Measurements from ENCODE around the gene RBM44.
"Not testable (repeated sequence)": the region's sequence is repeated elsewhere in the genome, so short reads cannot be mapped to it uniquely, and the experiment has no call there.

RBM44 gene

GRCh38 chr2:237783678-237784077 lies 14.9 kb upstream of the RBM44 start:
- FAIRE-seq, result not testable (repeated sequence)

GRCh38 chr2:237786936-237787335 lies 11.6 kb upstream of the RBM44 start:
- no peak for FAIRE-seq

GRCh38 chr2:237790353-237790752 lies 8.2 kb upstream of the RBM44 start:
- FAIRE-seq, result no peak

- no peak for FAIRE-seq
Observed at GRCh38 chr2:237791977-237792727, 6.4 kb upstream of the RBM44 start.

DNA sequence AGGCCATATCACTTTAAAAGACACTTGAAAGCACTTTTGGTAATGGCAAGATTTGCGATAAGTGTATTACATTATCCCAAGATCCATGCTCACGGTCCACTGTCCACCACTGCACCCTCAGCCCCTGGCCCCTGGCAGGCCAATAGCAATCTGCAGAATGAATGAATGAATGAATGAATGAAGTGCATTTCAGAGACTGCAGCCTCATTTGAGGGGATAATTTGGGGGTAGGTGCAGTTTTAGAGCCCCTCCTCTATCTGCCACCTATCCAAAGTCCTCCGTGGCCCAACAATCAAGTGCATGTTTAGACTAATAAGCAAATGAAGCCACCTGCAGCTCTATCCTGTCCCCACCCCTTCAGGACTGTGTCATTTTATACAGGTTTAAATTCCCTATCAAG lies 1.3 kb upstream of the RBM44 start:
- FAIRE-seq, result no peak

DNA sequence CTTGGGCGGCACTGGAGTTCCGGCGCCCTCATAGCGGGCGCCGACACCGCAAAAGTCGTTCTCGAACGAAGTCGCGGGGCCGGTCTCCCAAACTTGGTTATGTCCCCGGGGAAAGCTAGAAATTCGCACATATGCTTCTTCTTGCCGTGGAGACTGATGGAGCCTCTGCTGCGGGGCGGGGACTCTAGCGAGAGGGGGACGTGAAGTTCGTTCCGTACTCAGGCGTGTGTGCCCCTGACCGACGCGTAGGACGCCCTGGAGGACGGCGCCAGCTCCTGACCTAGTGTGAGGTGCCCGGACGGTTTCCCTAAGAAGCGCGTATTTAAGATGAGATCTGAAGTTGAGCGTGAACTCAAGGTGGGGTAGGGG lies 465 bp downstream of the RBM44 start:
- FAIRE-seq, result no peak

DNA sequence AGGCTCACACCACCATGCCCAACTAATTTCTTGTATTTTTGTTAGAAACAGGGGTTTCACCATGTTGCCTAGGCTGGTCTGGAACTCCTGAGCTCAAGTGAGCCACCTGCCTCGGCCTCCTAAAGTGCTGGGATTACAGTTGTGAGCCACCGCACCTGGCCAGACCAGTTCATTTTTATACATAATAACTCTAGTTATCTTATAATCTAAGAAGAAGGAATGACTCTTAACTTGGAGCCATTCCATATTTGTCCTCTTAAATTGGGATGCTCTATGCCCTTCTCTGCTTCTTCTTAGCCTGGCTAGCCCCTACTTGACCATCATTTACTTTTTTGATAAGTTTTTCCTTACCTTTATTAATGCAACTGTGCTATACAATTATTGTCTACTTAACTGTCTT lies 2.9 kb downstream of the RBM44 start:
- FAIRE-seq, result no peak

DNA sequence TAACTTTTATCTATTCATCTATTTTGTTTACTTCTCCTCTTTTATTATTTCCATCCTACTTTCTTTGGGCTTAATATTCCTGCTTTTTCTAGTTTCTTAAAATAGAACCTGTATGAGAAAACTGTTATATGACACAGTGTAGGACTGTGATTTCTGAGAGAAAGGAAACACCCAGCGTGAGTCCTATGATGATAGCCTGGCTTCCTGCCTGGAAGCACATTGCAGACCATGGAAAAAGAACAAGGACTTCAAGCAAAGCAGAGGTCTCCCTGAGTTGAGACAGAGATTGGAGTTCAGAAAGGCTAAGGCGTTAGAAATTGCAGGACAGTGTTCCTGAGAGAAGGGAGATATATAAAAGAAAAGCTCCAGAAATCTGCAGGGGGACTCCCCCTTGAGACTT lies 7.8 kb downstream of the RBM44 start:
- no peak for FAIRE-seq

DNA sequence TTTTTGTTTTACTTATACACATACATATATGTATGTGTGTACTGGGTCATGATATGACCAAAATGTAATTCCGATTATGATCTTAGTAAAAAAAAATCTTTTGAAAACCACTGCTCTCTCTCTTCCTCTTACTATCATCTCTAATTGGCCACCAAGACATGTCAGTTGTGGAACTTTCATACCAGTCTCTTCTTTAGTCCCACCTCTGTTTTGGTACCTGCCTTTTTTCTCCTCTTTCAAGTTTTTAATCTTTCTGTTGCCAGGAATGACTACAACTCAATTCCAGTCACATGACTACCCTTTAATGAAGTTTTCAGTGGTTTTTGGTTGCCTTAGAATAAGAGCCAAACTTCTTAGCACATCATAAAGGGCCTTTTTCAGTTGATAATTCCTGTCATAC lies 17.1 kb downstream of the RBM44 start:
- FAIRE-seq, result no peak

DNA sequence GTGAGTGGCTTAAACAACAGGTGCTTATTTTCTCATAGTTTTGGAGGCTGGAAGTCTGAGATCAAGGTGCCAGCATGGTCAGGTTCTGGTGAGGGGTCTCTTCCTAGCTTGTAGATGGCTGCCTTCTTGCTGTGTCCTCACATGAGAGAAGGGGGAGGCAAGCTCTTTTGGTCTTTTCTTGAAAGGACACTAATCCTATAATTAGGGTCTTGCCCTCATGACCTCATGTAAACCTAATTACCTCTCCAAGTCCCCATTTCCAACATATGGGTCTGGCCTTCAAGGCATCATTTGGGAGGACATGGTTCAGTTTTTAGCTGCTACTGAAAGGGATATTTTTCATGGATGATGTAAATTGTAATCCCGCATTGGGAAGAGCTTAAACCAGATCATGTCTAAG lies 18.0 kb downstream of the RBM44 start:
- FAIRE-seq, result no peak

DNA sequence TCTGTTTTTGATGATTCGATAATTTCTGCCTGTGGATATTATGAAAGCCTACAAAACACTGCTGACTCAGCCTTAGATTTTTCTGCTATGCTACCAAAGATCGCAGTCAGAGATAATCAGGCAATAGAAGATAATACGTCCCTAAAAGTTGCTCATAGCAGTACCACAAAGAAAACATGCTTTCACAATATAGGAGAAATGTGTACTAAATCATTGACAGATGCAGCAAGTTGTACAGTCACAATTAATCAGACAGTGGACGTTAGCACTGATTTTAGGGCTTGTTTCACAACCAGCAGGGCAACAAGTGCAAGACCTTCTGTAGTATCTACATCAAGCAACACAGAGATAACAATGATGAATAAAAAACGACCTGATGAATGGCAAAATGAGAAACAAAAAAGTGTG lies 19.5 kb downstream of the RBM44 start:
- peak; percentile 82 for FAIRE-seq

DNA sequence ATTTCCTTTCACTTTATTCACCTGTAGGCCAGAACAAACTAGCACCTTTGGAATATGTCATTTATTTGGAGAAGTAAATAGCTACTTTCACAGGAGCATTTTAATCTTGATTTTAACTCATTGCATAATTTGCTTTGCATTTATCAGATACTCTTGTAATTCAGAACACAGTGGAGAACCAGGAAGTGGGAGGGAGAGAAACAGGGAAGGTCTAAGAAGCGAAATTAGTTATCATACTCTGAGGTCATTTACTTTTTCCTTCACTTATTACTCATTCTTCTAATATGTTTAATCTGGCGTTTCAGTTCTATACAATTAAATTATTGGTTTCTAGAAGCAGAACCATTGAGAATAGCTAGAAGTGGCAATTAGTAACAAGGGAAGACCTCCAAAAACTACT lies 20.7 kb downstream of the RBM44 start:
- FAIRE-seq, result peak; percentile 17

DNA sequence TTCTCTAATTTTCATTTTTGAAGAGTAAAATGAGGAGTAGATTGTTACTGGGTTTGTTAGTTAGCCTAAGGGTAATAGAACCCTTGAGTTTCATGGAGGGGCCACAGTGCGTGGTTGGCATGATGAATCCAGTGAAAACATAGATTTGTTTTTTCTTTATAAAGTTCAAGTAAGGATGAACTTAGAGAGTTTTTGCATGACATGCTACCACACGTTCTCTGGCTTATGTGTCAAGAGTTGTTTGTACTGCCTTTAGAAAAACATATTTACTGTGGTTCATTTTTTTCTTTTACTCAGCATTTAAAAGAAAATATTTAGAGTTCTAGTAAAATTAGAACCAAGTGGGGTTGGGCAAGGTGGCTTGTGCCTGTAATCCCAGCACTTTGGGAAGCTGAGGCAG lies 21.8 kb downstream of the RBM44 start:
- FAIRE-seq, result no peak

DNA sequence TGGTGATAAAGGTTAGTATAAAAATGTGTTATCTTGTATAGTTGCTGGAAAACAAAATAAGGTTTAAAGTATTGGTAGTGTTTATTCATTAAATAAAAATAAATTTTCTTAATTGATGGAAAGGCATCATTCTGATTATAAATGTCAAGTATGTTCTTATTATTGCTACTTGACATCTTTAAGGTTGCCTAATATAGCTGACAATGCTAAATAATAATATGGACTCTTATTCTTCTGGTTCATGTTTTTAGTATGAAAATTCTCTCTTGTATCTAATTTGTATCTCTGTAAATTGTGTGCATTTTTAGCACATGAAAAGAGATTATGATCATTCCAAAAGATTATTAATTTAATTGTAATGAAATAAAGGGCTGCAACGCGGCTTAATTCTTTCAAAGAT lies 25.0 kb downstream of the RBM44 start:
- peak; percentile 30 for FAIRE-seq

- FAIRE-seq, result no peak
Observed at GRCh38 chr2:237824085-237824484, 25.5 kb downstream of the RBM44 start.

DNA sequence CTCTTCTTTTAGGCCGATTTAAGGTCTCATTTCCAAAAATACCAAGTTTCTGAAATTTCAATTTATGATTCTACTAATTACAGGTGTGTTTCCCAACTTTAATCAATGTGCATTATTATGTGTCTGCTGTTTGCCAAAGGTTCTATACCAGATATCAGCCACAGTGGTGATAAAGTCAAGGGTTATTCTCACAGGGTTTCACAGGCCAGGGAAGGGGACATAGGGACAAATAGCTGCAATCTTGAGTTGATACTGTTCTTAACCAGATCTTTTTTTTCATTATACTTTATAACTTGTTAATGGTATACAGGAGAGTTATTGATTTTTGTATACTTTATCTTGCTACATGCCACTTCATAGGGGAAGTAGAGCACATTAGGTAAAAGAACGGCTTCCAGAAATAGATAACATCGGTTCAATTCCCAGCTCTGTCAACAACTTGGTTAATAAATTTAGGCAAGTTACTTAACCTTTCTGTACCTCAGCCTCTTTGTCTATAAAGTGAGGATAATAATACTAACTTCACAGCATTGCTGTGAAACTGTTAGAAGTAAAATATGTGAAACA lies 28.9 kb downstream of the RBM44 start:
- FAIRE-seq, result no peak

DNA sequence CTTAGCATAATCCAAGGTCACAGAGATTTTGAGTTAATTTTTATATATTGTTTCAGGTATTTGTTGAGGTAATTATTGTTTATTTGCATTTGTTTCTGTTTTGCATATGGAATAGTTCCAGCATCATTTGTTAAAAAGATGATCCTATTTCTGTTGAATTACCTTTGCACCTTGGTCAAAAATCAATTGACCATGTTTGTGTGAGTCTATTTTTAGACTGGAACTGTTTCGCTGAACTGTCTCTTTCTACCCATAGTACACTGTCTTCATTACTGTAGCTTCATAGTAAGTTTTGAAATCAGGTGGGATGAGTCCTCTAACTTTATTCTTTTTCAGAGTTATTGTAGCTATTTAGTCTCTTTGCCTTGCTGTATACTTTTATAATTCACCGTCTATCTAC lies 31.9 kb downstream of the RBM44 start:
- peak; percentile 77 for FAIRE-seq

- FAIRE-seq, result no peak
Observed at GRCh38 chr2:237833546-237833945, 35.0 kb downstream of the RBM44 start.

- no peak for FAIRE-seq
Observed at GRCh38 chr2:237835372-237835771, 36.8 kb downstream of the RBM44 start.

- FAIRE-seq, result no peak
Observed at GRCh38 chr2:237841051-237841450, 42.5 kb downstream of the RBM44 start.

GRCh38 chr2:237848940-237849339 lies 50.4 kb downstream of the RBM44 start:
- FAIRE-seq, result not testable (repeated sequence)

GRCh38 chr2:237854295-237854694 lies 55.7 kb downstream of the RBM44 start:
- no peak for FAIRE-seq

- FAIRE-seq, result no peak
Observed at GRCh38 chr2:237857791-237858190, 59.2 kb downstream of the RBM44 start.

GRCh38 chr2:237858294-237859081 lies 59.9 kb downstream of the RBM44 start:
- no peak for FAIRE-seq

Measured in islet of Langerhans (tissue), 1 donor.